ENCODE measurements around the gene DGKG. TPM values are rescaled to one million over a fixed set of nuclear protein-coding genes. Genes with fewer than 3 reads are reported as not detected.

DGKG gene
- total and polyA plus RNA-seq, 4 donors: 0.84 to 7.8 (median 1.7) TPM

- Histone ChIP-seq H3K36me3 (ENCODE audit: control insufficient read depth in 4 of 4, insufficient read depth in 3 of 4, low read depth in 1 of 4, low read length in 3 of 4) (no peaks in the 10 kb centered on the region), H3K9me3 (ENCODE audit: control insufficient read depth in 4 of 4, low read length in 3 of 4) (peaks cover 0 to 2% (median 0%) of the 10 kb centered on the region in 4 donors), H3K9ac (ENCODE audit: low read depth in 1 of 2, low read length in 2 of 2) (no peak overlapping the region), H3K27me3 (ENCODE audit: control insufficient read depth in 4 of 4, insufficient read depth in 4 of 4, low read length in 3 of 4) (no peaks in the 10 kb centered on the region), H3K4me1 (ENCODE audit: control insufficient read depth in 4 of 4, insufficient read depth in 4 of 4, low read length in 3 of 4) (no peaks in the 10 kb centered on the region), H3K4me3 (ENCODE audit: low read depth in 1 of 3, low read length in 3 of 3) (no peak overlapping the region), H3K27ac (ENCODE audit: low read depth in 1 of 2, low read length in 2 of 2) (no peak overlapping the region)
- TF ChIP-seq JUND (IDR thresholded peaks at IDR 0.05): no peak
- TF ChIP-seq EGR1 (IDR thresholded peaks at IDR 0.05; ENCODE audit: low read depth in 2 of 2): no peak
- no peak for TF ChIP-seq SP1 (IDR thresholded peaks at IDR 0.05)
- TF ChIP-seq FOXA2 (IDR thresholded peaks at IDR 0.05): no peak
- no peak for TF ChIP-seq MAX (IDR thresholded peaks at IDR 0.05)
- WGBS: 62% methylated on average over 4 of the region's 4 CpGs
- DNase-seq (ENCODE audit: low spot score): no peak
These were observed 12.3 kb upstream of the DGKG start for GRCh38 chr3:186374376-186374775.

- 77% methylated on average over 3 of the region's 3 CpGs for WGBS
- peaks cover 0 to 4% (median 0%) of the 10 kb centered on the region in 4 donors for H3K27me3 ChIP-seq (ENCODE audit: control insufficient read depth in 4 of 4, insufficient read depth in 4 of 4, low read length in 3 of 4)
- H3K9ac ChIP-seq (ENCODE audit: low read depth in 1 of 2, low read length in 2 of 2): no peak overlapping the region
- H3K36me3 ChIP-seq (ENCODE audit: control insufficient read depth in 4 of 4, insufficient read depth in 3 of 4, low read depth in 1 of 4, low read length in 3 of 4): no peaks in the 10 kb centered on the region
- no peak overlapping the region for H3K27ac ChIP-seq (ENCODE audit: low read depth in 1 of 2, low read length in 2 of 2)
- no peak for DNase-seq (ENCODE audit: low spot score)
- TF ChIP-seq RAD21 (IDR thresholded peaks at IDR 0.05) (no peak), ATF3 (IDR thresholded peaks at IDR 0.05) (no peak), HNF4A (conservative IDR thresholded peaks at IDR 0.05) (no peak), REST (IDR thresholded peaks at IDR 0.05) (no peak), FOXA2 (IDR thresholded peaks at IDR 0.05) (no peak), RXRA (IDR thresholded peaks at IDR 0.05) (no peak), CTCF (IDR thresholded peaks at IDR 0.05; ENCODE audit: low read depth, low read length, missing input control) (no peak), EGR1 (IDR thresholded peaks at IDR 0.05; ENCODE audit: low read depth in 2 of 2) (no peak), NR2F2 (IDR thresholded peaks at IDR 0.05) (no peak), YY1 (IDR thresholded peaks at IDR 0.05) (no peak), MAX (IDR thresholded peaks at IDR 0.05) (no peak), JUND (IDR thresholded peaks at IDR 0.05) (no peak), TAF1 (conservative IDR thresholded peaks at IDR 0.05) (no peak), HNF4G (IDR thresholded peaks at IDR 0.05) (no peak), GABPA (IDR thresholded peaks at IDR 0.05 in 1 of 2, conservative IDR thresholded peaks at IDR 0.05 in 1 of 2) (no peak), SP1 (IDR thresholded peaks at IDR 0.05) (no peak), FOXA1 (IDR thresholded peaks at IDR 0.05) (no peak), ZBTB33 (IDR thresholded peaks at IDR 0.05) (no peak)
- no peaks in the 10 kb centered on the region for H3K9me3 ChIP-seq (ENCODE audit: control insufficient read depth in 4 of 4, low read length in 3 of 4)
- no peak overlapping the region for H3K4me3 ChIP-seq (ENCODE audit: low read depth in 1 of 3, low read length in 3 of 3)
- H3K4me1 ChIP-seq (ENCODE audit: control insufficient read depth in 4 of 4, insufficient read depth in 4 of 4, low read length in 3 of 4): no peaks in the 10 kb centered on the region
These were observed 7.2 kb upstream of the DGKG start for GRCh38 chr3:186369217-186369616.

Data from liver (tissue), 9 donors.